Adipocyte (in vitro differentiated cells): ENCODE results near the gene SHISA8.

ENCODE experiments used
- DNase-seq: peaks from one replicate; pipeline ENCODE4 v3.0.0-alpha.2; 2015; ENCODE audit warnings: low read depth
- H3K27me3 ChIP-seq: replicated peaks from 2 replicates; pipeline ENCODE4 v1.7.0; 2013; ENCODE audit warnings: mild to moderate bottlenecking, low read length, moderate library complexity; ENCODE audit not compliant: control insufficient read depth, insufficient read depth
- H3K36me3 ChIP-seq: 2 replicates; pipeline ENCODE4 v1.7.0; 2013; ENCODE audit warnings: low read length, mild to moderate bottlenecking, moderate library complexity; ENCODE audit not compliant: control insufficient read depth, insufficient read depth, severe bottlenecking
- H3K4me1 ChIP-seq: 2 replicates; pipeline ENCODE4 v1.7.0; 2013; ENCODE audit warnings: mild to moderate bottlenecking, low read length, moderate library complexity; ENCODE audit not compliant: control insufficient read depth, insufficient read depth
- H3K4me3 ChIP-seq: 2 replicates; pipeline ENCODE4 v1.7.0; 2013; ENCODE audit warnings: mild to moderate bottlenecking, low read length, moderate library complexity
- H3K9ac ChIP-seq: 2 replicates; pipeline ENCODE4 v1.7.0; 2013; ENCODE audit warnings: mild to moderate bottlenecking, low read length, moderate library complexity
- H3K9me3 ChIP-seq: 2 replicates; pipeline ENCODE4 v1.7.0; 2013; ENCODE audit warnings: mild to moderate bottlenecking, low read length, moderate library complexity; ENCODE audit not compliant: control insufficient read depth

Gene SHISA8

DNA sequence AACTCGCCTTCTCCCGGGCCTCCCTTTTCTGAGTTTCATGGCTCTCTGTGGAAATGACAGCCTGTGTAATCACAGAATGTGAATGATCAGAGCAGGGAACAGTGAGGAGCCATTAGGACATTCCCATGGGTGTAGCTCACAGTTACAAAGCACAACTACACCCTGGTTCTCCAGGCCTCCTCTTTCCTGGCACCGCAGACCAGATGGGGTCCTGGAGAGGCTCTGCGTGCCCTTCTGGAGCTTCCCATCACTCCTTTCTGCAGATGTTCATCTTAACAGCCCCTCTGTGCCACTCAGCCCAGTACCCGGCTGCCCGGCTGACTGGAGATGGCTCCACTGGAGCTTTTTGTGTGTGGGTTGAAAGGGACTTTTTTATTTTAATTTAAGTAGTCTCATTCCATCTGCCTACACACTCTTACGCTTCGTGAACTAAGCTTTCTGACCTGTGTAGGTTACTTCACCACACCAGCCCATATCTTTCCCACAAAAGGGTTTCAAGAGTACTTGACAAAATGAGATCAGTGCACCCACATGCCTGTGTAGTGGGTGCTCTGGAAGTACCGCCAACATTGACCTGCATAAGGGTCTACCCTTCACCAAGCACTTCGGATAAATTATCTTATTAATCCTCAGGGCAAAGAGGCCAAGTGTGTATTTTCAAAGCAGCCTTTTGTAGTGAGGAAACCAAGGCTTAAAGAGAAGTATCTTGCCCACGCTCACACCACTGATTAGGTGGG is 52.2 kb downstream of the SHISA8 start:
- H3K36me3 ChIP-seq = peaks cover 9% of the 10 kb centered on the region
- DNase-seq = peak; percentile 50
- peak overlapping the region; percentile 66 for H3K9ac ChIP-seq
- peaks cover 35% of the 10 kb centered on the region for H3K4me1 ChIP-seq
- H3K9me3 ChIP-seq = no peaks in the 10 kb centered on the region
- peak overlapping the region; percentile 21 for H3K4me3 ChIP-seq
- H3K27me3 ChIP-seq = no peaks in the 10 kb centered on the region

DNA sequence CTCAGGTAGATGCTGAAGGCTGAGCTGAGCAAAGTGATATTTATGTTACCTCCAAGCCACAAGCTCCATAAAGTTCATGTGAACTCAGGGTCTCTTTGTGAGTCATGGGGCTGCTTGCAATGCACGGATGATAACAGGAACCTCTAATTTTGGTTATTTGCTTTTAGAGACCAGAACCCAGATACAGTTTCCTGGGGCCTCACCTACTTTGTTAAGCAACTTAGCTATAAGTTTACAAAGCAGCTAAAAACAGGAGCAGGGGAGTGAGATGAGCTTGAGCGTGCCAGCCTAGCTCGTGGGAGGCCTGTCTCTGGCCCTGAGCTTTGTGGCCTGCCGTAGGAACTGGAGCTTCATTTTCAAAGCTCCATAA is 52.7 kb downstream of the SHISA8 start:
- no peak for DNase-seq

More for the DNA sequence above, 52.7 kb downstream of the SHISA8 start:
- no peaks in the 10 kb centered on the region for H3K27me3 ChIP-seq
- peaks cover 40% of the 10 kb centered on the region for H3K4me1 ChIP-seq
- H3K9me3 ChIP-seq = no peaks in the 10 kb centered on the region
- H3K36me3 ChIP-seq = peaks cover 7% of the 10 kb centered on the region
- peak overlapping the region; percentile 21 for H3K4me3 ChIP-seq
- peak overlapping the region; percentile 66 for H3K9ac ChIP-seq
